Calu3 (cell line): ENCODE measurements around the gene FAF1. TPM values are rescaled to one million over a fixed set of nuclear protein-coding genes. Genes with fewer than 3 reads are reported as not detected.

Experiments used
- BruUV-seq: library from RNA; stranded (reverse); fragments of 400-500 nt; replicated peaks from 2 replicates; lab custom pipeline; 2021; lab: Mats Ljungman, UMichigan
- CTCF ChIA-PET: fragments of 300-600 bp; sonication (Branson Sonifier 250); formaldehyde crosslinking; loops from one replicate; lab custom pipeline; 2022; ENCODE audit warnings: antibody characterized with exemption; lab: Charles Lee
- DNase-seq: peaks from one replicate; pipeline ENCODE4 v3.0.0; 2022
- H3K27ac Mint-ChIP-seq: one replicate; pipeline ENCODE4 v1.8.0; 2022; ENCODE audit warnings: mixed read lengths; ENCODE audit not compliant: unreplicated experiment
- H3K27me3 Mint-ChIP-seq: one replicate; pipeline ENCODE4 v1.8.0; 2022; ENCODE audit warnings: mixed read lengths; ENCODE audit not compliant: unreplicated experiment
- H3K36me3 Mint-ChIP-seq: one replicate; pipeline ENCODE4 v1.8.0; 2022; ENCODE audit warnings: mild to moderate bottlenecking, moderate library complexity, mixed read lengths; ENCODE audit not compliant: insufficient read depth, unreplicated experiment
- H3K4me1 Mint-ChIP-seq: one replicate; pipeline ENCODE4 v1.8.0; 2022; ENCODE audit warnings: mild to moderate bottlenecking, low read depth, mixed read lengths; ENCODE audit not compliant: unreplicated experiment
- H3K4me3 Mint-ChIP-seq: one replicate; pipeline ENCODE4 v1.8.0; 2022; ENCODE audit warnings: mild to moderate bottlenecking, low read depth, moderate library complexity, mixed read lengths; ENCODE audit not compliant: unreplicated experiment
- H3K9me3 Mint-ChIP-seq: one replicate; pipeline ENCODE4 v1.8.0; 2022; ENCODE audit warnings: low read depth, mixed read lengths; ENCODE audit not compliant: unreplicated experiment
- CTCF ChIP-seq: fragments of 200-600 bp; IDR thresholded peaks from one replicate; pipeline ENCODE4 v1.8.0; 2022; ENCODE audit warnings: antibody characterized with exemption; ENCODE audit not compliant: unreplicated experiment
- intact Hi-C: fragments of 100-400 bp; cut with micrococcal nuclease; formaldehyde crosslinking; loops from one replicate; pipeline ENCODE4 v1.10.0; 2022; ENCODE audit not compliant: unreplicated experiment
- total RNA-seq: library from RNA; stranded (reverse); gene quantifications from 2 replicates; pipeline ENCODE4 v1.2.3, GENCODE V29; 2022

The FAF1 gene
- total RNA-seq, 1 experiment from 2014 or later, result 104 TPM

DNA sequence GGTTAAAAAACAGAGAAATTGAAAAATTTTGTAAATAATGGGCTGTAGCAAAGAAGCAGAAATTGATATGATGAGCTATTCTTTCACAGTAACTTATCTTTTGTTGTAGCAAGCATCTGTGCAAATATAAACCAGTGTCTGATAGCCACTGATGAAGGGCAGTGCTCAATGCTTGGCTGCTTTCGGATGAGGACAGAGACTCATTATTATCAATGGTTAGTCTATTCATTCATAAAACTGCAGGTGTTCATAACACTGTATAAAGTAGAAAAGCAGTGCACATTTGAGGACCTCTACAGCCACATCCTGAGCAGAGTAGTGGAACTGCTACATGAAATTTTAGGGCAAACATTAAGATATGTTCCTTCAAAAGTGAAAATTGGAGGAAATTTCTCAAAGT lies 107.2 kb downstream of the FAF1 start:
- H3K36me3 Mint-ChIP-seq, result no peaks in the 10 kb centered on the region
- no peak overlapping the region for H3K27ac Mint-ChIP-seq
- no peaks in the 10 kb centered on the region for H3K27me3 Mint-ChIP-seq
- CTCF ChIA-PET, result no interaction called here
- intact Hi-C loops, result loop anchor here (5.0 kb wide), 1 partner anchor 81 kb away; no protein-coding TSS in a partner anchor
- no TSS peak for BruUV-seq
- no peak overlapping the region for H3K4me3 Mint-ChIP-seq
- H3K4me1 Mint-ChIP-seq, result peaks cover 26% of the 10 kb centered on the region
- no peak for TF ChIP-seq CTCF
- no peak for DNase-seq
- H3K9me3 Mint-ChIP-seq, result no peaks in the 10 kb centered on the region

DNA sequence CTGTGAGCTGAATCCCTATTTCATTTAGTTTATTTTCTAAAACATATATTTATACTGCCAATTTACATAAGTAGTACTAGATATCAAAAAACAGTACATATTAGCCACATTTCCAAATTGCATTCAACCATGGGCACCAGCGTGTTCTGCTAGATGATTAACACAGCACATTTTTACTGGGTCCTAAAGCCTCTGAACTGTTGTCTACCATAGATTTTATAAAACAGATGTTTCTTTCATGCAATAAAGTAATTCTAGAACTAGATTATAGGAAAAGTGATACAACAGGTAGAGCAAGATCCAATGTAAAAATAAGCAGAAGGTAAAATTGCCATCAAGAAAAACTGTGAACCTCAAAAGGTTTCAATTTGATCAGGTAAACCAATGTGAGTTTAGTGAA lies 108.6 kb downstream of the FAF1 start:
- DNase-seq, result no peak
- BruUV-seq, result no TSS peak
- Mint-ChIP-seq H3K9me3 (no peaks in the 10 kb centered on the region), H3K27ac (no peak overlapping the region), H3K4me3 (no peak overlapping the region), H3K4me1 (peaks cover 40% of the 10 kb centered on the region), H3K36me3 (no peaks in the 10 kb centered on the region), H3K27me3 (no peaks in the 10 kb centered on the region)
- intact Hi-C loops, result loop anchor here (5.0 kb wide), 1 partner anchor 79 kb away; no protein-coding TSS in a partner anchor
- CTCF ChIA-PET, result no interaction called here
- no peak for TF ChIP-seq CTCF

DNA sequence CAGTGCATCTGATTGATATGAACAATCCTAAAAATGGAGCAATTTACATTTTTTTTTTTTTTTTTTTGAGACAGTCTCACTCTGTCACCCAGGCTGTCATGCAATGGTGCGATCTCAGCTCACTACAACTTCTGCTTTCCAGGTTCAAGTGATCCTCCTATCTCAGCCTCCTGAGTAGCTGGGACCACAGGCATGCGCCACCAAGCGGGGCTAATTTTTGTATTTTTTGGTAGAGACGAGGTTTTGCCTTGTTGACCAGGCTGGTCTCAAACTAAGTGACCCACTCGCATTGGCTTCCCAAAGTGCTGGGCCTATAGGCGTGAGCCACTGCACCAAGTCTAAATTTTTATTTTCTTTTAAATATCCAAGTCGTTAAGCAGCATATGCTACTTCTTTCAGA lies 109.0 kb downstream of the FAF1 start:
- no peaks in the 10 kb centered on the region for H3K9me3 Mint-ChIP-seq
- H3K27ac Mint-ChIP-seq, result no peak overlapping the region
- no TSS peak for BruUV-seq
- no peak overlapping the region for H3K4me3 Mint-ChIP-seq
- intact Hi-C loops, result loop anchor here (5.0 kb wide), 1 partner anchor 79 kb away; no protein-coding TSS in a partner anchor
- no peaks in the 10 kb centered on the region for H3K36me3 Mint-ChIP-seq
- DNase-seq, result no peak
- TF ChIP-seq CTCF, result no peak
- no peaks in the 10 kb centered on the region for H3K27me3 Mint-ChIP-seq
- CTCF ChIA-PET, result interaction anchor here (0.7 kb wide), 1 partner anchor 118 kb away, joined by 5 read pairs; no protein-coding TSS in a partner anchor
- peaks cover 44% of the 10 kb centered on the region for H3K4me1 Mint-ChIP-seq

GRCh38 chr1:50847303-50847702 lies 112.8 kb downstream of the FAF1 start:
- BruUV-seq, result no TSS peak
- CTCF ChIA-PET, result interaction anchor here (0.7 kb wide), 1 partner anchor 209 kb away, joined by 3 read pairs; no protein-coding TSS in a partner anchor
- DNase-seq, result no peak
- no peak overlapping the region for H3K4me3 Mint-ChIP-seq
- H3K27me3 Mint-ChIP-seq, result no peaks in the 10 kb centered on the region
- H3K36me3 Mint-ChIP-seq, result no peaks in the 10 kb centered on the region
- no peaks in the 10 kb centered on the region for H3K9me3 Mint-ChIP-seq
- peaks cover 33% of the 10 kb centered on the region for H3K4me1 Mint-ChIP-seq
- no peak for TF ChIP-seq CTCF
- H3K27ac Mint-ChIP-seq, result no peak overlapping the region
- intact Hi-C loops, result no loop called here
